Body of pancreas (tissue), 4 donors: ENCODE results near the gene DAPK1. TPM values are rescaled to one million over a fixed set of nuclear protein-coding genes. Genes with fewer than 3 reads are reported as not detected.

Experiments
- ATAC-seq: fragments of 150-250 bp; one replicate; pipeline ENCODE4 v1.9.1; 2016
- DNase-seq, 4 donors: peaks; one replicate each; pipeline ENCODE4 v3.0.0-alpha.2; 2019
- H3K27ac ChIP-seq, 4 donors: fragments of 200-600 bp; sonication (generic); 1 replicate in 3 of 4; 2 replicates in 1 of 4; pipeline versions ENCODE4 v1.5.1 to v1.6.1; 2016 to 2019; ENCODE audit warnings: mild to moderate bottlenecking in 1 of 4, mixed read lengths in 1 of 4, moderate library complexity in 1 of 4
- H3K27me3 ChIP-seq, 2 donors: fragments of 200-600 bp; sonication (generic); one replicate each; pipeline ENCODE4 v1.6.0; 2016; ENCODE audit warnings: mild to moderate bottlenecking in 1 of 2
- H3K36me3 ChIP-seq, 2 donors: fragments of 200-600 bp; sonication (generic); replicated peaks in 1 of 2; 2 replicates each; pipeline ENCODE4 v1.5.1; 2016; ENCODE audit warnings: low read depth in 2 of 2; ENCODE audit not compliant: insufficient read depth in 1 of 2
- H3K4me1 ChIP-seq: fragments of 200-600 bp; sonication (generic); one replicate; pipeline ENCODE4 v1.6.0; 2016
- H3K4me3 ChIP-seq, 2 donors: fragments of 200-600 bp; sonication (generic); 1 replicate in 1 of 2; 2 replicates in 1 of 2; pipeline ENCODE4 v1.5.1; 2016 to 2019
- H3K9me3 ChIP-seq, 3 donors: fragments of 200-600 bp; sonication (generic); 1 replicate in 2 of 3; 2 replicates in 1 of 3; pipeline ENCODE4 v1.5.1; 2016
- POLR2A ChIP-seq, 3 donors: fragments of 450-650 bp; IDR thresholded peaks; one replicate each; pipeline ENCODE4 v1.6.1; 2016; ENCODE audit warnings: antibody characterized with exemption in 3 of 3, mild to moderate bottlenecking in 2 of 3
- WGBS, 2 donors: methylation state at CpG; one replicate each; pipeline ENCODE4 v1.1.5; 2017; 5-methylcytosine and 5-hydroxymethylcytosine counted together
- intact Hi-C: fragments of 100-400 bp; cut with DNase I; formaldehyde crosslinking; loops from one replicate; pipeline ENCODE4 v1.15.1; 2023
- total RNA-seq, 2 donors: library from RNA; depleted of rRNA; stranded (reverse); fragments of >200 nt; gene quantifications; one replicate each; pipeline ENCODE4 v1.1.0, GENCODE V29; 2016
- TF ChIP-seq, protein P1 (sequence below), 7 experiments: fragments of 450-650 bp in 4 of 7; fragments of 200-600 bp in 3 of 7; sonication (generic) in 3 of 7; IDR thresholded peaks; one replicate each; pipeline ENCODE4 v1.5.1; 2016 to 2019; ENCODE audit warnings: antibody characterized with exemption in 7 of 7

DAPK1 gene
- total RNA-seq, 2 donors from 2014 or later: 79.6 to 152 TPM

DNA sequence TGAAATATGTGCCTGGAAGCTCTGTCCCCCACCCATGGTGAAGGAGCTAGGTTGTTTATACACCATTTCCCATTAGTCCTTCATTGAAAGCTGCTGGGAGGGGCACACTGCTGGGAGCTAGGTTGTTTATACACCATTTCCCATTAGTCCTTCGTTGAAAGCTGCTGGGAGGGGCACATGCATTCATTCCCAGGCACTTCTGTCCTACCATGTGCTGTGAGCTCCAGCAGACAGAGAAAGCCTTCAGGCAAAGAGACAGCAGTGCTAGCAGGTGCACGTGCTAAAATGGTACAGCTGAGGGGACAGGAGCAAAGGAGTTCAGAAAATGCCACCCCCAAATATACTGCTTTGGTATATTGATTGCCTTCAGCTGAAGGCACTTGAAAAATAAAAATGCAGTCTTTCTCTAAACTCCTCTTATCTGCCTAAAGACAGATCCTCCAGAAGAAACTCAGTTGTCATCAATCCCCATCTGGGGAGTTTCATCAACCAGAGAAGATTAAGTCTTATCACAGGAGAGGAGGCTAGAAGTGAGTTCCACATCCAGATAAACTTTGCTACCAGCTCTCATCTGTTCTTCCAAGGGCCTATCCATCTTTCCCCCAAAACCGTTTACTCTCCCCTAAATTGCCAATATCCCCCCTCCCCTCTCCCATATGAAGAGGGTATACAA lies 27.7 kb upstream of the DAPK1 start:
- ATAC-seq: no peak
- H3K9me3 ChIP-seq: no peaks in the 10 kb centered on the region
- H3K27ac ChIP-seq: no peak overlapping the region
- intact Hi-C loops: no loop called here
- TF ChIP-seq, protein P1, sequence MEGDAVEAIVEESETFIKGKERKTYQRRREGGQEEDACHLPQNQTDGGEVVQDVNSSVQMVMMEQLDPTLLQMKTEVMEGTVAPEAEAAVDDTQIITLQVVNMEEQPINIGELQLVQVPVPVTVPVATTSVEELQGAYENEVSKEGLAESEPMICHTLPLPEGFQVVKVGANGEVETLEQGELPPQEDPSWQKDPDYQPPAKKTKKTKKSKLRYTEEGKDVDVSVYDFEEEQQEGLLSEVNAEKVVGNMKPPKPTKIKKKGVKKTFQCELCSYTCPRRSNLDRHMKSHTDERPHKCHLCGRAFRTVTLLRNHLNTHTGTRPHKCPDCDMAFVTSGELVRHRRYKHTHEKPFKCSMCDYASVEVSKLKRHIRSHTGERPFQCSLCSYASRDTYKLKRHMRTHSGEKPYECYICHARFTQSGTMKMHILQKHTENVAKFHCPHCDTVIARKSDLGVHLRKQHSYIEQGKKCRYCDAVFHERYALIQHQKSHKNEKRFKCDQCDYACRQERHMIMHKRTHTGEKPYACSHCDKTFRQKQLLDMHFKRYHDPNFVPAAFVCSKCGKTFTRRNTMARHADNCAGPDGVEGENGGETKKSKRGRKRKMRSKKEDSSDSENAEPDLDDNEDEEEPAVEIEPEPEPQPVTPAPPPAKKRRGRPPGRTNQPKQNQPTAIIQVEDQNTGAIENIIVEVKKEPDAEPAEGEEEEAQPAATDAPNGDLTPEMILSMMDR (IDR thresholded peaks at IDR 0.05): no peak
- TF ChIP-seq POLR2A (IDR thresholded peaks at IDR 0.05): no peak
- H3K36me3 ChIP-seq: no peaks in the 10 kb centered on the region
- no peak for DNase-seq
- no peaks in the 10 kb centered on the region for H3K4me1 ChIP-seq
- no peak overlapping the region for H3K4me3 ChIP-seq
- WGBS, 2 donors: 83 to 84% methylated on average over 3 of the region's 3 CpGs
- no peaks in the 10 kb centered on the region for H3K27me3 ChIP-seq

DNA sequence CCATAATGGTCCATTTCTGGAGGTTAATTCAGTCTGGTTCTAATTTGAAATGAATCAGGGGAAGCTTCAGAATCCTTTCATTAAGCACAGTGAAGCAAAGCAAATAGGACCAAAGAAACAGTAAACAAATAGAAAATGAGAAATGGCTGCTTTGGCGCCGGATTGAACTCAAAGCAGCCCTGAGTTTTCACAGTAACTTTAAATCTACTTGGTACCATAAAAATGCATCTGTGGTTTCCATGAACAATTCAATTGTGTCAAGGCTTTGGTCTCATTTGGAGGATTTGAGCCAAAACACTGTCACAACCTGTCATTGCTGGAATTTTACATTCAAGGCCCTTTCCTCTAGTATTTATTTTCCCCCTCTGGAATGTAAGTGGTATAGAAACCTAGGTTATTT lies 25.9 kb upstream of the DAPK1 start:
- H3K4me1 ChIP-seq: no peaks in the 10 kb centered on the region
- TF ChIP-seq, protein P1 (IDR thresholded peaks at IDR 0.05): no peak
- no peak for TF ChIP-seq POLR2A (IDR thresholded peaks at IDR 0.05)
- DNase-seq: no peak
- no peak overlapping the region for H3K27ac ChIP-seq
- H3K27me3 ChIP-seq: no peaks in the 10 kb centered on the region
- no peaks in the 10 kb centered on the region for H3K9me3 ChIP-seq
- intact Hi-C loops: no loop called here
- no peak for ATAC-seq
- 60 to 74% methylated on average over 2 of the region's 2 CpGs for WGBS, 2 donors
- no peaks in the 10 kb centered on the region for H3K36me3 ChIP-seq
- no peak overlapping the region for H3K4me3 ChIP-seq

DNA sequence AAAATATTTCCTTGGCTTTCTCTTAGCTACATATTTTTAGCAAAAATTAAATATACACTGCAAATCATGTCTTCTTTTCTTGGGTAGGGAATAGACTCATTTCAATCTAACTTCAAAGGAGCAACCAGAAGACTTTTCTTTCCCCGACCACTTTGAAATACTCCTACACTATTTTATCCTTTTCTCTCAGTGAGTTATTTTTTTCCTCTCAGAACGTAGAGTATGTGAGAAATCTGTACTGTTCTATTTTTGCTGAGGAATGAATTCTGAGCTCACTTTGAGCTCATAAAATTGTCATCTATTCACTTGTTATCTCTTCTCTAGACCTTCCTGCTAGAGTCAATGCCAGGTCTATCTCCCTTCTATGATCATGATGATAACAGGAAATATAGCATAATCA lies 22.2 kb upstream of the DAPK1 start:
- H3K4me1 ChIP-seq: no peaks in the 10 kb centered on the region
- intact Hi-C loops: no loop called here
- no peaks in the 10 kb centered on the region for H3K9me3 ChIP-seq
- TF ChIP-seq POLR2A (IDR thresholded peaks at IDR 0.05): no peak
- TF ChIP-seq, protein P1 (IDR thresholded peaks at IDR 0.05): no peak
- H3K36me3 ChIP-seq: no peaks in the 10 kb centered on the region
- H3K27me3 ChIP-seq: no peaks in the 10 kb centered on the region
- no peak overlapping the region for H3K27ac ChIP-seq
- ATAC-seq (no peak), DNase-seq (no peak)
- WGBS, 2 donors: 71 to 73% methylated on average over 2 of the region's 2 CpGs
- no peak overlapping the region for H3K4me3 ChIP-seq

DNA sequence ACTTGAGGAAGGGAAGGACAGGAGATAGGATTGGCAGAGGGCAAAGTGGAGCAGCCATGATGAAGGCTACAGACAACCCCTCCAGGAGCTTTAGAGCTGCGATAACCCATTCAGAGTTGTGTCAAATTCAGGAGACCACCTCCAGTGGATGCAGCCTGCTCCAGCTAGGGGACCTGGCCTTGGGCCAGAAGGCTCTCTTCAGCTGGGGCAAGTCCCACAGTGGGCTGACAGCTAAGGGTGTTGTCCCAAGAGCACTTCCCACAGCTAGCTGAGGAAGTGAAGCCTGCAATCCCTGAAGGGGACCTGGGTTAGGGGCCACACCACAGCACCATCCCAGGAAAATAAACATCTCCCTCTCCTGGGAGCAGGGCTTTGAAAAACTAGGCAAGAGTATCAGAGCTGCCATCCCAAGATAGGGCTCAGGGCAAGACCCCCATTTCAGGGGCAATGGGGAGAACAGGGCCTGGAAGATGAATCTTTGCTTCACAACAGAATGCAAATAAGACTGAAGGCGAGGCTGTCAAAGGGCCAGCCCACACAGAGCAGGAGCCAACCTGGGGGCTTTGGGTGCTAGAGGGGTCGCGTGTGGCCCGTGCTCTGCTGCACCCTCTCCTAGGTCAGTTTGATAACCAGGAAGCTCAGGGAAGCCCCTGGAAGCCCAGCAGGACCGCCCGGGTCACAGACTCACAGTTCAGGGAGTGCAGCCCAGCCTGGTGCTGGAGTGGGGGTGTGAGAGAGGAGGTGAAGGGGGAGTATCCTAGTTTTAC lies 19.3 kb upstream of the DAPK1 start:
- no peaks in the 10 kb centered on the region for H3K36me3 ChIP-seq
- TF ChIP-seq POLR2A (IDR thresholded peaks at IDR 0.05): no peak
- TF ChIP-seq, protein P1 (IDR thresholded peaks at IDR 0.05): no peak
- H3K9me3 ChIP-seq: no peaks in the 10 kb centered on the region
- intact Hi-C loops: no loop called here
- ATAC-seq (no peak), DNase-seq (no peak)
- H3K27me3 ChIP-seq: no peaks in the 10 kb centered on the region
- no peak overlapping the region for H3K4me3 ChIP-seq
- no peak overlapping the region for H3K27ac ChIP-seq
- 88 to 91% methylated on average over 7 of the region's 7 CpGs for WGBS, 2 donors
- H3K4me1 ChIP-seq: no peaks in the 10 kb centered on the region
